ENCODE data around the gene PRR29.

The PRR29 gene

DNA sequence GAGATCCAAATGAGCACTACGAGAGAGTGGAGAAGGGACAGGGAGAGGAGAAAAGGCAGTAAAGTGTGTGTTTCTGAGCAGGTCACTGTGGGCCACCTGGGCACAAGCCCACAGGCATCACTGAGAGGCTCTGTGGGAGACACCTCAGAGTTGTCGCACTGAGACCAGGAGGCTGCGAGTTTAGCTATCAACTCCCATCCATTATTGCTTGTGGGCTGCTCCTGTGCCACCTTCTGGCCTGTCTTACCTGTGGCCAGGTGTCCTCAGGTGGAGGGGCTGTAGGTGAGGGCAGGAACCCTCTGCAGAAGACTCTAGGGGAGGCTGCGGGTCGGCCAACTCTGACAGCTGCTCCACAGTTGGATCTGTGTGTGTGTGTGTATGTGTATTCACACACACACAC lies 2.5 kb upstream of the PRR29 start:
- no peak overlapping the region for H3K4me3 ChIP-seq (replicated peaks; ENCODE audit: insufficient read depth, low read length)
- no peak for DNase-seq (ENCODE audit: low read depth in 1 of 2, low spot score in 1 of 2)
- no peak overlapping the region for H3K27ac ChIP-seq (replicated peaks)
- H3K27me3 ChIP-seq (ENCODE audit: insufficient read depth, poor library complexity, severe bottlenecking): peaks cover 26% of the 10 kb centered on the region
- TF ChIP-seq, protein P1, sequence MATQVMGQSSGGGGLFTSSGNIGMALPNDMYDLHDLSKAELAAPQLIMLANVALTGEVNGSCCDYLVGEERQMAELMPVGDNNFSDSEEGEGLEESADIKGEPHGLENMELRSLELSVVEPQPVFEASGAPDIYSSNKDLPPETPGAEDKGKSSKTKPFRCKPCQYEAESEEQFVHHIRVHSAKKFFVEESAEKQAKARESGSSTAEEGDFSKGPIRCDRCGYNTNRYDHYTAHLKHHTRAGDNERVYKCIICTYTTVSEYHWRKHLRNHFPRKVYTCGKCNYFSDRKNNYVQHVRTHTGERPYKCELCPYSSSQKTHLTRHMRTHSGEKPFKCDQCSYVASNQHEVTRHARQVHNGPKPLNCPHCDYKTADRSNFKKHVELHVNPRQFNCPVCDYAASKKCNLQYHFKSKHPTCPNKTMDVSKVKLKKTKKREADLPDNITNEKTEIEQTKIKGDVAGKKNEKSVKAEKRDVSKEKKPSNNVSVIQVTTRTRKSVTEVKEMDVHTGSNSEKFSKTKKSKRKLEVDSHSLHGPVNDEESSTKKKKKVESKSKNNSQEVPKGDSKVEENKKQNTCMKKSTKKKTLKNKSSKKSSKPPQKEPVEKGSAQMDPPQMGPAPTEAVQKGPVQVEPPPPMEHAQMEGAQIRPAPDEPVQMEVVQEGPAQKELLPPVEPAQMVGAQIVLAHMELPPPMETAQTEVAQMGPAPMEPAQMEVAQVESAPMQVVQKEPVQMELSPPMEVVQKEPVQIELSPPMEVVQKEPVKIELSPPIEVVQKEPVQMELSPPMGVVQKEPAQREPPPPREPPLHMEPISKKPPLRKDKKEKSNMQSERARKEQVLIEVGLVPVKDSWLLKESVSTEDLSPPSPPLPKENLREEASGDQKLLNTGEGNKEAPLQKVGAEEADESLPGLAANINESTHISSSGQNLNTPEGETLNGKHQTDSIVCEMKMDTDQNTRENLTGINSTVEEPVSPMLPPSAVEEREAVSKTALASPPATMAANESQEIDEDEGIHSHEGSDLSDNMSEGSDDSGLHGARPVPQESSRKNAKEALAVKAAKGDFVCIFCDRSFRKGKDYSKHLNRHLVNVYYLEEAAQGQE (IDR thresholded peaks at IDR 0.05; ENCODE audit: insufficient replicate concordance, low read depth): no peak
- TF ChIP-seq SPI1 (IDR thresholded peaks at IDR 0.05; ENCODE audit: borderline replicate concordance, low read depth) (no peak), POLR2AphosphoS5 (IDR thresholded peaks at IDR 0.05; ENCODE audit: low read depth) (no peak), GABPA (IDR thresholded peaks at IDR 0.05; ENCODE audit: low read depth) (no peak)
- TF ChIP-seq, protein P2, sequence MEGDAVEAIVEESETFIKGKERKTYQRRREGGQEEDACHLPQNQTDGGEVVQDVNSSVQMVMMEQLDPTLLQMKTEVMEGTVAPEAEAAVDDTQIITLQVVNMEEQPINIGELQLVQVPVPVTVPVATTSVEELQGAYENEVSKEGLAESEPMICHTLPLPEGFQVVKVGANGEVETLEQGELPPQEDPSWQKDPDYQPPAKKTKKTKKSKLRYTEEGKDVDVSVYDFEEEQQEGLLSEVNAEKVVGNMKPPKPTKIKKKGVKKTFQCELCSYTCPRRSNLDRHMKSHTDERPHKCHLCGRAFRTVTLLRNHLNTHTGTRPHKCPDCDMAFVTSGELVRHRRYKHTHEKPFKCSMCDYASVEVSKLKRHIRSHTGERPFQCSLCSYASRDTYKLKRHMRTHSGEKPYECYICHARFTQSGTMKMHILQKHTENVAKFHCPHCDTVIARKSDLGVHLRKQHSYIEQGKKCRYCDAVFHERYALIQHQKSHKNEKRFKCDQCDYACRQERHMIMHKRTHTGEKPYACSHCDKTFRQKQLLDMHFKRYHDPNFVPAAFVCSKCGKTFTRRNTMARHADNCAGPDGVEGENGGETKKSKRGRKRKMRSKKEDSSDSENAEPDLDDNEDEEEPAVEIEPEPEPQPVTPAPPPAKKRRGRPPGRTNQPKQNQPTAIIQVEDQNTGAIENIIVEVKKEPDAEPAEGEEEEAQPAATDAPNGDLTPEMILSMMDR (IDR thresholded peaks at IDR 0.05; ENCODE audit: insufficient read depth, low read length): no peak

DNA sequence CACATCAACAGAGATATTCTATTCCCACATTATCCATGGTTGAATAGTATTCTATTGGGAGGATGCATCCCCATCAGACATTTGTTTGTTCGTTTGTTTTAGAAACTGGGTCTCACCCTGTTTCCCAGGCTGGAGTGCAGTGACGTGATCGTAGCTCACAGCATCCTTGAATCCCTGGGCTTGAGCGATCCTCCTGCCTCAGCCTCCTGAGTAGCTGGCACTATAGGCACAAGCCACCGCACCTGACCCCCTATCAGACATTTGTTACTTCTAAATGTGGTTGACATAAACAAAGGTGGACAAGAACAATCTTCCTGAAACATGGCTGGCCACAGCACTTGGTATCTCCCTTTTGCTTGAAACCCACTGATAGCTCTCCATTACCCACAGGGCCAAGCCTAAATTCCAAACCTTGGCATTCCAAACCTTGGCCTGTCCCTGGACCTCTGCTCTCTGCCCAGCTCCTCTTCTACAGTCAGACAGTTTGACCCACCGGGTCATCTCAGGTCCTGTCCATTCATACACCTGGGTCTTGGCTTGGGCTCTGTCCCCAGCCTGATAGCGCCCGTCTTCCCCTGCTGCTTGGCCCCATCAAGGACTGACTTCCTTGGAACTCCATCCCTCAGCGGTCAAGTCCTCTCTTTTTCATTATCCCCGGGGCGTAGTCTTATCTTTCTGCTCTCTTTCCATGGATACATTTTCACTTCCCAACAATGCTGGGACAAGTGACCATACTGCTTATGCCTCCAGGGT lies 1.5 kb upstream of the PRR29 start:
- no peak overlapping the region for H3K27ac ChIP-seq (replicated peaks)
- TF ChIP-seq SPI1 (IDR thresholded peaks at IDR 0.05; ENCODE audit: borderline replicate concordance, low read depth) (no peak), POLR2AphosphoS5 (IDR thresholded peaks at IDR 0.05; ENCODE audit: low read depth) (no peak), GABPA (IDR thresholded peaks at IDR 0.05; ENCODE audit: low read depth) (no peak)
- TF ChIP-seq, protein P2 (IDR thresholded peaks at IDR 0.05; ENCODE audit: insufficient read depth, low read length): no peak
- TF ChIP-seq, protein P1 (IDR thresholded peaks at IDR 0.05; ENCODE audit: insufficient replicate concordance, low read depth): no peak
- H3K27me3 ChIP-seq (ENCODE audit: insufficient read depth, poor library complexity, severe bottlenecking): peaks cover 26% of the 10 kb centered on the region

DNA sequence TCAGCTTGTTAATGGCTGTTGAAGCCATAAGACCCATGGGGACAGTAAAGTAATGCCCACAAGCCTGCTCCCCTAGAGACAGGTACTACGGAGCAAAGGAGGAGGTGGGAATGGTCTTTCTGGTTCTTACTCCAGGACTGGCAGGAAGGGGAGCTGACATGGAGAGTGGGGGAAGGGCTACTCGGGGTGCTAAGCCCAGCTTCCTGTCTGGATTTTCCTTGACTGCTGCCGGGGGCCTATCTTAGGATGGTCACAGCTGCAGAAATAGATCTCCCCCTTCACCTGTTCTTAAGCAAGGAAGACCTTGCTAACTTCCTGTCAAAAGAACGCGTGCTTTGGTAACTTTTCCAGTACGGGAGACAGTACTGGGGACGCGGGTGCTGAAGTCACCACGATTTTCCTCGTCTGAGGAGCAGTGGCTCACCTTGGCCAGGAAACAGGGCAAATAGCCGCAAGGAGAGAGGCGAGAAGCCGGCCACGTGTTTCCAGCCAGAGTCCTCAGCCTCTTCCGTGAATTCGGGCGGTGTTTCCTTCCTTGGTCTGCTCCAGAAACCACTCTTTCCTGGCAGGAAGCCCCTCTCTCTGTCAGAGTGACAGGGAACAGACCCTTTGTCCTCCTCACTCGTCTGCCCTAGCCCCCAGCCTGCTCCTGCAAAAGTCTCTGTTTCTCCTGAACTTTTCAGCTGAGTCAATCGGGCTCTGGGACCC lies 656 bp upstream of the PRR29 start:
- H3K4me3 ChIP-seq (replicated peaks; ENCODE audit: insufficient read depth, low read length): no peak overlapping the region
- H3K27ac ChIP-seq (replicated peaks): no peak overlapping the region
- H3K27me3 ChIP-seq (ENCODE audit: insufficient read depth, poor library complexity, severe bottlenecking): peaks cover 26% of the 10 kb centered on the region
- TF ChIP-seq, protein P1 (IDR thresholded peaks at IDR 0.05; ENCODE audit: insufficient replicate concordance, low read depth): no peak
- TF ChIP-seq GABPA (IDR thresholded peaks at IDR 0.05; ENCODE audit: low read depth) (no peak), SPI1 (IDR thresholded peaks at IDR 0.05; ENCODE audit: borderline replicate concordance, low read depth) (no peak), POLR2AphosphoS5 (IDR thresholded peaks at IDR 0.05; ENCODE audit: low read depth) (no peak)
- TF ChIP-seq, protein P2 (IDR thresholded peaks at IDR 0.05; ENCODE audit: insufficient read depth, low read length): no peak
- no peak for DNase-seq (ENCODE audit: low read depth in 1 of 2, low spot score in 1 of 2)

More for the DNA sequence above, 1.5 kb upstream of the PRR29 start:
- H3K4me3 ChIP-seq (replicated peaks; ENCODE audit: insufficient read depth, low read length): no peak overlapping the region
- DNase-seq (ENCODE audit: low read depth in 1 of 2, low spot score in 1 of 2): no peak

Measured in HL-60 (cell line).